ENCODE results near the gene SEPTIN7. TPM values are rescaled to one million over a fixed set of nuclear protein-coding genes. Genes with fewer than 3 reads are reported as not detected.

Gene SEPTIN7
- total RNA-seq, 2 donors from 2014 or later: 199 to 206 TPM

- DNase-seq (no peak), ATAC-seq (replicated peaks in 1 of 2) (peak in 1 of 2 donors; percentile 45)
- Mint-ChIP-seq H3K4me3 (no peak overlapping the region), H3K27me3 (ENCODE audit: low read depth) (no peaks in the 10 kb centered on the region), H3K36me3 (ENCODE audit: insufficient read depth in 2 of 2) (peaks cover 5 to 7% of the 10 kb centered on the region in 2 donors), H3K27ac (peak overlapping the region; percentile 6), H3K9me3 (peaks cover 0 to 2% of the 10 kb centered on the region in 2 donors), H3K4me1 (ENCODE audit: low read depth) (peaks cover 36% of the 10 kb centered on the region)
Measured at GRCh38 chr7:35823440-35823839, 22.6 kb downstream of the SEPTIN7 start.

GRCh38 chr7:35825974-35826373 lies 25.1 kb downstream of the SEPTIN7 start:
- ATAC-seq (replicated peaks in 1 of 2) (no peak), DNase-seq (no peak)
- Mint-ChIP-seq H3K27me3 (ENCODE audit: low read depth) (no peaks in the 10 kb centered on the region), H3K4me1 (ENCODE audit: low read depth) (peaks cover 35% of the 10 kb centered on the region), H3K4me3 (no peak overlapping the region), H3K9me3 (no peaks in the 10 kb centered on the region), H3K27ac (no peak overlapping the region), H3K36me3 (ENCODE audit: insufficient read depth in 2 of 2) (peaks cover 3 to 7% of the 10 kb centered on the region in 2 donors)

DNA sequence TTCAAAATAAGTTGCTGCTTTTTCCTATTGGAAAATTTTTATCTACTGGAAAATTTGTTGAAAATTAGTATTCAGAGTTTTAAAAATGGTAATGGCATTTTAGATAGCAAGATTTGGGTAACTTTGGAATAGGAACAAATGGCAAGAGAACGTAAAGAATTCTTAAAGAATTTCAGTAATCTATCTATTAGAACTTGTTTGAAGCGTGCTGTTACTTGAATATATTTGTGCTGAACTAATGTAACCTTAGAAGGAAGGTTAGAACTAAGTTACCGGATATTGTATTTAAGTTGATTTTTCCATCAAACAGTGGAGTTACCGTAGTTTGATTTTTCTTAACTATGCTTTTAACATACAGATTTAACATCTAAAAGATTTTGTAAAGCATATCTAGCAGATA lies 25.9 kb downstream of the SEPTIN7 start:
- no peaks in the 10 kb centered on the region for H3K27me3 Mint-ChIP-seq (ENCODE audit: low read depth)
- H3K4me3 Mint-ChIP-seq: no peak overlapping the region
- H3K9me3 Mint-ChIP-seq: no peaks in the 10 kb centered on the region
- no peak for DNase-seq
- no peak for ATAC-seq (replicated peaks in 1 of 2)
- H3K27ac Mint-ChIP-seq: no peak overlapping the region
- peaks cover 3 to 8% of the 10 kb centered on the region in 2 donors for H3K36me3 Mint-ChIP-seq (ENCODE audit: insufficient read depth in 2 of 2)
- peaks cover 32% of the 10 kb centered on the region for H3K4me1 Mint-ChIP-seq (ENCODE audit: low read depth)

GRCh38 chr7:35828817-35829216 lies 28.0 kb downstream of the SEPTIN7 start:
- H3K27me3 Mint-ChIP-seq (ENCODE audit: low read depth): no peaks in the 10 kb centered on the region
- peaks cover 0 to 17% of the 10 kb centered on the region in 2 donors for H3K36me3 Mint-ChIP-seq (ENCODE audit: insufficient read depth in 2 of 2)
- ATAC-seq (replicated peaks in 1 of 2) (no peak), DNase-seq (no peak)
- no peak overlapping the region for H3K27ac Mint-ChIP-seq
- H3K4me3 Mint-ChIP-seq: no peak overlapping the region
- H3K9me3 Mint-ChIP-seq: no peaks in the 10 kb centered on the region
- peaks cover 43% of the 10 kb centered on the region for H3K4me1 Mint-ChIP-seq (ENCODE audit: low read depth)

DNA sequence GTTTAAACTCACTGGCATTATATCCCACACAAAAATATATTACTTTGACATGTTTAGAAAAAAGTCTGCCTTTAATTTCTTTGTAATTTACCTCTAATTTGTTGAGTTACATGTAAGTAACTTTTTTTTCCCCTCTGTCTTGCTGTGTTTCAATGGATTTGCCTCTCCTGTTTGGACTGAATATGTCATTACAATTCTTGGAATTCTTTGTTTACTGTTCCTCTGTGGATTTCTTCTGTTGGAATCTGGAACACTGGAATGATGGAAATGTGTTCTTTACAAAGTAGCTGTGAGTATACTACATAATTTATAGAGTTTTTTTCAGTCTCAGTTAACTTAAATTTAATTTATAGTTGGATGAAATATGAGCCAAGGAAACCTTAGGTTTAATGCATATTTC lies 30.4 kb downstream of the SEPTIN7 start:
- Mint-ChIP-seq H3K27me3 (ENCODE audit: low read depth) (no peaks in the 10 kb centered on the region), H3K4me1 (ENCODE audit: low read depth) (peaks cover 43% of the 10 kb centered on the region), H3K9me3 (no peaks in the 10 kb centered on the region), H3K4me3 (no peak overlapping the region), H3K27ac (no peak overlapping the region), H3K36me3 (ENCODE audit: insufficient read depth in 2 of 2) (peaks cover 5 to 19% of the 10 kb centered on the region in 2 donors)
- DNase-seq (no peak), ATAC-seq (replicated peaks in 1 of 2) (no peak)

DNA sequence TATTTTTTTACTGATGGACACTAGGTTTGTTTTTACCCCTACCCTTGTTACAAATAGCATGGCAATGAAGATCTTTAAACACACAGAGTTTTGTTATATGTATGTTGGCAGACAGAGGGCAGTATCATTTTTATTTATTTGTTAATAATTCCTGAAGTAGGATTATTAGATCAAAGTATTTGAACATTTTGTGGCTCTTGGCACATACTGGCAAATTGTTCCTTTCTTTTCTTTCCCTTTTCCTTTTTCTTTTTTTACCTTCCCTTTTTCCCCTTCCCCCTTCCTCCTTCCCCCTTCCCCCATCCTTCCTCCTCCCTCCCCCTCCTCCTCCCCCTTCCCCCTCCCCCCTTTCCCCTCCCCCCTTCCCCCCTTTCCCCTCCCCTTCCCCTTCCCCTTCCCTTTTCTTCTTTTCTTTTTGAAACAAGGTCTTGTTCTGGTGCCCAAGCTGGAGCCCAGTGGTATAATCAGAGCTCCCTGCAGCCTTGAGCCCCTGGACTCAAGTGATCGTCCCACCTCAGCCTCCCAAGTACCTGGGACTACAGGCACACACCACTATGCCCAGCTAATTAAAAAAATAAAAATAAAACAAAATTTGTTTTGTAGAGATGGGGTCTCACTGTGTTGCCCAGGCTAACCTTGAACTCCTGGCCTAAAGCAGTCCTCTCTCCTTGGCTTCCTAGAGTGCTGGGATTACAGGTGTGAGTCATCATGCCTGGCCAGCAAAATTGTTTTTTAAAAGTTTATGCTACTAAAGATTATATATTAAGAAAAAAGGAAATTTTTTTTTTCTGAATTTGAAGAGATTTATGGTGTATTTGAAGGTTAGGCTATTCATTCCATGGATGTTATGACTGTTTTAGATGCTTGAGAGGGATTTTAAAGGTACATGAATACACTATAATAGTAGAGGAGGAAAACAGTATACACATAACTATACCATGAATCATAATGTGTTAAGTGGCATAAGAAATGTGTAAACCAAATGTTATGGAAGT lies 39.3 kb downstream of the SEPTIN7 start:
- Mint-ChIP-seq H3K27ac (peak overlapping the region; percentile 20), H3K36me3 (ENCODE audit: insufficient read depth in 2 of 2) (peaks cover 7 to 10% of the 10 kb centered on the region in 2 donors), H3K27me3 (ENCODE audit: low read depth) (no peaks in the 10 kb centered on the region), H3K4me3 (no peak overlapping the region), H3K4me1 (ENCODE audit: low read depth) (peaks cover 38% of the 10 kb centered on the region), H3K9me3 (no peaks in the 10 kb centered on the region)
- ATAC-seq (replicated peaks in 1 of 2): peak; percentile 65 to 80
- no peak for DNase-seq

DNA sequence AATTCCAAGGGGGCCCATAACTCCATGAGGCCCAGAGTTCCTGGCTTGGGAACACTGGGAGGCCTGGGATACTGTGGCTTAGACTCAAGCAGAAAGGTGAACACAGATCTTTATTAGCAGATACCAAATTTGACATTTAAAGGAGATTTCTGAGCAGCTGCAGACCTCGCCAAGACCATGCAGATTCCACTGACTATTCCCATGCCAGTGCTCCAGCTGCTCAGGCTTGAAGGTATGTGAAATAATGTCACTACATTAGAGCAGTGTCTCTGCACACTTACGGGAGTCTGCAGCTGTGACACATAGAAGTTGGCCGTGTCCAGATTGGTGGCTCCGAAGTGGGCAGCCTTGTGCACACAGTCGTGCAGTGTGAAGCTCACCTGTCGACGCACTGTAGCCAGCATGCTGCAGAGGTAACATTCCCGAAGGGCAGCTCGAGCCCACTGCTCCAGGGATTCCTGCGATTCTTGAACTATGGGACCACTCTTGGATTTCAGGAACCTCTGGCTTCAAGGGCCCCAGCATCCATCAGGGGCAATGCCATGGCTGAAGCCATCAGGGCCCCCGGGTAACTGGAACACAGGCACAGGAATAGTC lies 46.1 kb downstream of the SEPTIN7 start:
- Mint-ChIP-seq H3K27ac (no peak overlapping the region), H3K9me3 (no peaks in the 10 kb centered on the region), H3K4me3 (no peak overlapping the region), H3K4me1 (ENCODE audit: low read depth) (peaks cover 28% of the 10 kb centered on the region), H3K27me3 (ENCODE audit: low read depth) (no peaks in the 10 kb centered on the region), H3K36me3 (ENCODE audit: insufficient read depth in 2 of 2) (peaks cover 2 to 6% of the 10 kb centered on the region in 2 donors)
- no peak for DNase-seq
- no peak for ATAC-seq (replicated peaks in 1 of 2)

DNA sequence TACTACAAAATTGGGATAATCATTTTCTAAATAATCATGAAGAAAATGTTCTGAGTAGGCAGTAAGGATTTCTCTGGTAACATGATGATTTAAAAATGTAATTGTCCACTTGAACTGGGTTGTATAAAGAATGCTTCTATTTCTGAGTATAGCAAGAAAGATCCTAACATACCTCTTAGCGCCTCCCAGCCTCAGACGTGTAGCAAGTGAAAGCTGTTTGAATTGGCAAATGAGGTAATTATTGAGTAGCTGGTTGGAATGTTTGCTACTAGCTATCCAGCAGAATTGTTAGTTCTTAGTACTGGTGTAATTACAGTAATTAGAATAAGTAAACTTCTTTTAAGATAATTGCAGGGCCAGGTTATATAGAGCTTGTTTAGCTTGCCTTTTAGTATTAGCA lies 47.9 kb downstream of the SEPTIN7 start:
- peaks cover 25% of the 10 kb centered on the region for H3K4me1 Mint-ChIP-seq (ENCODE audit: low read depth)
- no peak overlapping the region for H3K4me3 Mint-ChIP-seq
- DNase-seq (no peak), ATAC-seq (replicated peaks in 1 of 2) (no peak)
- no peaks in the 10 kb centered on the region for H3K9me3 Mint-ChIP-seq
- peaks cover 2 to 6% of the 10 kb centered on the region in 2 donors for H3K36me3 Mint-ChIP-seq (ENCODE audit: insufficient read depth in 2 of 2)
- H3K27ac Mint-ChIP-seq: no peak overlapping the region
- H3K27me3 Mint-ChIP-seq (ENCODE audit: low read depth): no peaks in the 10 kb centered on the region

GRCh38 chr7:35849158-35849831 lies 48.4 kb downstream of the SEPTIN7 start:
- Mint-ChIP-seq H3K36me3 (ENCODE audit: insufficient read depth in 2 of 2) (peaks cover 2 to 6% of the 10 kb centered on the region in 2 donors), H3K9me3 (no peaks in the 10 kb centered on the region), H3K4me3 (no peak overlapping the region), H3K4me1 (ENCODE audit: low read depth) (peaks cover 22% of the 10 kb centered on the region), H3K27me3 (ENCODE audit: low read depth) (no peaks in the 10 kb centered on the region), H3K27ac (no peak overlapping the region)
- DNase-seq: no peak
- no peak for ATAC-seq (replicated peaks in 1 of 2)

DNA sequence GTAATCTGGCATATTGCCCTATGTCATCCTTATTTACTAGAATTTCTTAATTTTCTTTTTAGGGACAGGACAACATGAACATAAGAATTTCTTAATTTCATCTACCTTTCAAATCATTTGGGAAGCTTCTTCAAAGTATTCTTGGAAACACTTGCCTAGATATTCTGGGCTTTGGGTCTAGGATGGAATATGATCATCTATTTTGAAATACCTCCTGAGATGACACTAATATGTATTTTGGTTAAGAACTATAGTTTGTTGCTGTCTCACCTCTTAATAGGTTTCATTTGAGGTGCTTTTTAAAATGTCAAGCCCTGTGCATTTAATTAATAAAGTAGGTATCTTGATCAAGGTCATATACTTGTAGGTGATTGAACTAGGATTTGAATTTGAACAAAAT lies 49.1 kb downstream of the SEPTIN7 start:
- DNase-seq: no peak
- Mint-ChIP-seq H3K9me3 (no peaks in the 10 kb centered on the region), H3K4me1 (ENCODE audit: low read depth) (peaks cover 22% of the 10 kb centered on the region), H3K36me3 (ENCODE audit: insufficient read depth in 2 of 2) (peaks cover 2 to 3% of the 10 kb centered on the region in 2 donors), H3K4me3 (no peak overlapping the region), H3K27me3 (ENCODE audit: low read depth) (no peaks in the 10 kb centered on the region), H3K27ac (peak overlapping the region; percentile 42)
- no peak for ATAC-seq (replicated peaks in 1 of 2)

Other genes starting within 250 kb of the SEPTIN7 start
- gene HERPUD2, start 105.9 kb upstream of the SEPTIN7 start, total RNA-seq: 10 to 100 TPM; 37.5 to 40.4 TPM